CD4-positive, alpha-beta T cell treated with Interleukin-17A for 4 hours (primary cell): ENCODE data around the gene GALE.
"Not testable (repeated sequence)": the region's sequence is repeated elsewhere in the genome, so short reads cannot be mapped to it uniquely, and the experiment has no call there.

Experiments used
- DNase-seq: peaks from one replicate; pipeline ENCODE4 v3.0.0-alpha.2; 2020; ENCODE audit warnings: mixed read lengths

Gene GALE

GRCh38 chr1:23807453-23807852 lies 6.9 kb upstream of the GALE start:
- DNase-seq = no peak

GRCh38 chr1:23806280-23806679 lies 5.7 kb upstream of the GALE start:
- DNase-seq = no peak

GRCh38 chr1:23805025-23805424 lies 4.5 kb upstream of the GALE start:
- no peak for DNase-seq

GRCh38 chr1:23804183-23804835 lies 3.8 kb upstream of the GALE start:
- no peak for DNase-seq

- DNase-seq = no peak
Observed at GRCh38 chr1:23803674-23804073, 3.1 kb upstream of the GALE start.

- DNase-seq = not testable (repeated sequence)
Observed at GRCh38 chr1:23802809-23803342, 2.3 kb upstream of the GALE start.

GRCh38 chr1:23801876-23802275 lies 1.3 kb upstream of the GALE start:
- no peak for DNase-seq

- no peak for DNase-seq
Observed at GRCh38 chr1:23801338-23801748, 789 bp upstream of the GALE start.

- DNase-seq = peak; percentile 46
Observed at GRCh38 chr1:23799570-23800399, 769 bp downstream of the GALE start.

GRCh38 chr1:23799255-23799569 lies 1.3 kb downstream of the GALE start:
- DNase-seq = no peak

GRCh38 chr1:23798662-23799142 lies 1.9 kb downstream of the GALE start:
- DNase-seq = peak; percentile 8

GRCh38 chr1:23797478-23798448 lies 2.8 kb downstream of the GALE start:
- DNase-seq = no peak

- no peak for DNase-seq
Observed at GRCh38 chr1:23796466-23797271, 3.9 kb downstream of the GALE start.

- no peak for DNase-seq
Observed at GRCh38 chr1:23795676-23796465, 4.7 kb downstream of the GALE start.

GRCh38 chr1:23794732-23795182 lies 5.8 kb downstream of the GALE start:
- not testable (repeated sequence) for DNase-seq

- DNase-seq = no peak
Observed at GRCh38 chr1:23793861-23794731, 6.5 kb downstream of the GALE start.

- DNase-seq = peak; percentile 27
Observed at GRCh38 chr1:23793018-23793781, 7.4 kb downstream of the GALE start.

GRCh38 chr1:23792151-23792945 lies 8.2 kb downstream of the GALE start:
- DNase-seq = no peak
